Measurements from ENCODE around the gene IQGAP2.
A peak's percentile ranks its signal among the peaks of the same experiment; 100 is the strongest.

The IQGAP2 gene

GRCh38 chr5:76455531-76456133 lies 52.5 kb downstream of the IQGAP2 start:
- no peak for DNase-seq

DNA sequence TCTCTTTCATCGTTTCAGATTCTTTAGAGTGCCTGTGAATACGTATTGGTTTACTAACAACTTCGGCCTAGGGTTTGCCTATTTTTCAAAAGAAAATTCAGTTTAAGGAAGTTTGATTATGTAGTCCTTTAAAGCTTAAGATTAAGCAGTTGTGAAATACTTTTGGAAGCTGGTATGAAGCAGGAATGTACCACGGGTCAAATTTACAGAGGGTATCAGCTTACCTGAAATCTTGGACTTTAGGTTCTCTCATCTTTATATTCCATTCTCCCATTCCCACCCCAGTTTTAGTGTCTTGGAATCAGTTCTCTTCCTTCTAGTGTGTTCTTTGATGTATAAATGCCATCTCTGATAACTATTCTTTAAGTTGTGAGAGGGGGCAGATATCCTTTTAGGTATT lies 53.2 kb downstream of the IQGAP2 start:
- no peak for DNase-seq

GRCh38 chr5:76457674-76458485 lies 54.8 kb downstream of the IQGAP2 start:
- DNase-seq: peak; percentile 27

- no peak for DNase-seq
Measured at GRCh38 chr5:76458486-76458830, 55.4 kb downstream of the IQGAP2 start.

DNA sequence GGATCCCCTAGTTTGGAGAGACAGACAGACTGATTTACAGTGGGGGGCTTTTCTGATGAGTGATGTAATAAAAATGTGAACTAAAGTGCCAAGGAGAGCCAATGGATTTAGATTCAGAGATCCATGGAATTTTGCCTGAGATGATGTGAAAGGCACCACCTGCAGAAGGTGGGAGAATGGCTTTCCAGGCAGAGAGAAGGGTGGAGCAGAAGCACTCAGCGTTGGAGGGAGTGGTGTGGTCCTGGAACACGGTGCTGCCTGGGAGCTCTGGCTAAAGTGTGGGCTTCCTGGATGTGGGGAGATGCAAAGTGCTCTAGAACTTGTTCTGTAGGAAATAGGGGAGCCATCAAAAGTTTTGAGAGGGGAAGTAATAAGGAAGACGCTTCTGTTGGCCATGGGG lies 57.0 kb downstream of the IQGAP2 start:
- no peak for DNase-seq

- DNase-seq: no peak
Measured at GRCh38 chr5:76462097-76462667, 59.1 kb downstream of the IQGAP2 start.

DNA sequence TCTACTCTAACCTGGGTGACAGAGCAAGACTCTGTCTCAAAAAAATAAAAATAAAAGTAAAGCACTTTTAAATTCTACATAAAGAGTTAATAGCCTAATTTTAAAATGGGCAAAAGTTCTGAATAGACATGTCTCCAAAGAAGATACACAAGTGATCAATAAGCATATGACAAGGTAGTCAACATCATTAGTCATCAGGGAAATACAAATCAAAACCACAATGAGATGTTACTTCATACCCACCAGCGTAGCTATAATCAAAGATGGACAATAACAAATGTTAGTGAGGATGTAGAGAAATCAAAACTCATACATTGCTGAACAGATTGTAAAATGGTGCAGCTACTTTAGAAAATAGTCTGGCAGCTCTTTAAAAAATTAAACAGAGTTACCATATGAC lies 64.1 kb downstream of the IQGAP2 start:
- DNase-seq: no peak

DNA sequence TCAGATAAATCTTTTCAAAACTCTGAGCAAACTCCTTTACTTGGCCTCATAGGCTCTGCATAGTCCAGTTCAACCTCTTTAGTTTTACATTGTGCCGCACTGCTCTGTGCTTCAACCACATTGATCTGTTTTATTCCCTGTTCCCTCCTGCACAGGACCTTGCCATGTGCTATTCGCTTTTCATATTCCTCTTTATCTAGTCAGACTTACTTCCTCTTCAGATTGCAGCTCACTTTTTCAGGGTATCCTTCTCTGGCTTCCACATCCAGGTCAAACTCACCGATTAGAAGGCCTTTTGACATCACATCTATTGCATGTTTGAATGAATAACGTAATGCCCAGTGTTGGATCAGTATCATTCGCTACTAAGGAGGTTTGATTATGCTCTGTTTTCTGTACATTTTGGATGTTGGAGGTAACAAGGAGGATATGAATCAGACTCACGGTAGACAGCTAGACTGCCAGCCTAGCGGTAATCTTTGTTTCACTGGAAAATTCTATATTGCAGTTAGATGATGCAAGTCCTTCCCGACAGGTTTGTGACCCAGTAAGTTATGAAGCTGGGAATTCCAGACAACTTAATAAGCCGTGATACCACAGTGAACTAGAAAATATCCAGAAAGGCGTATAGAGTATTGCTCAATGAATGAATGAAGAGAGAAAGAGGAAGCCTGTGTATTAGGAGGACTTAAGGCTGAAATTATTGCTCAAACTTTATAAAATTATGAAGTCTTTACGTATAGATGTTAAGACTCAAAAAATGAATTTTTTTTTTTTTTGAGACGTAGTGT lies 65.7 kb downstream of the IQGAP2 start:
- DNase-seq: no peak

GRCh38 chr5:76469656-76470290 lies 66.7 kb downstream of the IQGAP2 start:
- no peak for DNase-seq

GRCh38 chr5:76470976-76471375 lies 67.9 kb downstream of the IQGAP2 start:
- no peak for DNase-seq

- DNase-seq: no peak
Measured at GRCh38 chr5:76471406-76471805, 68.3 kb downstream of the IQGAP2 start.

DNA sequence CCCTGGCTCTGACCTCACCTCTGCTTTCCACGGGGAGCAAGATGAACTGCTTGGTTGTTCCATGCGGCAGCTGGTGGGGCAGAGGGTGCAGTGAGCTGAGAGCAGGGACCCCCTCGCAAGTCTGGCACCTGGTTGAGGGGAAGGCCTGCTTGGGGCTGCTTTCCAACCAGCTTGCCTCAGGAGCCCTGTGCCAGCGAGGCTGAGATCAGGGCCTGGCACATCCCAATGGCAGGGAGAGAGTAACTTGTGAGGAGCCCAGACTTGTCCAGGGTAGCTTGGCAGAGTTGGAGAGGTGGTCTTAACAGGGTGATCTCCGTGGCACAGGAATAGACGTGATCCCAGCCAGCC lies 68.9 kb downstream of the IQGAP2 start:
- no peak for DNase-seq

GRCh38 chr5:76472335-76473008 lies 69.4 kb downstream of the IQGAP2 start:
- peak; percentile 84 for DNase-seq

- DNase-seq: no peak
Measured at GRCh38 chr5:76473009-76473336, 69.9 kb downstream of the IQGAP2 start.

DNA sequence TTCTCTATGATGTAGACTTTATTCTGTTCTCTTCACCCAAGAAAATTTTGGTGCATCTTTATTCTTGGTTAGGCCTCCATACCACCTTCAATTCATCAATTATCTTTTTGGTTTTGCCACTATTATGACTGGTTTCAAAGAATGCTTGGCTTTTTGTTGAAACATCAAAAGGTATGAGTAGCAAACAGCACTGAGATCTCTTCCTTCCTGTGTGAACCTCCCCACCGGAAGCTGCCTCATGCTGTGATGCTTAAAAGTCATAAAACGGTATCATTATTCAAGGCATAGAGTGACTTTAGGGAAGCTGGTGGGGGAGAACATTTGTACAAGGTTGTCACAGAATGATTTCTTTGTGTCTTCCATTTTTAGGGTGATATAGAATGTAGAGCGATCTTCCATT lies 70.6 kb downstream of the IQGAP2 start:
- no peak for DNase-seq

DNA sequence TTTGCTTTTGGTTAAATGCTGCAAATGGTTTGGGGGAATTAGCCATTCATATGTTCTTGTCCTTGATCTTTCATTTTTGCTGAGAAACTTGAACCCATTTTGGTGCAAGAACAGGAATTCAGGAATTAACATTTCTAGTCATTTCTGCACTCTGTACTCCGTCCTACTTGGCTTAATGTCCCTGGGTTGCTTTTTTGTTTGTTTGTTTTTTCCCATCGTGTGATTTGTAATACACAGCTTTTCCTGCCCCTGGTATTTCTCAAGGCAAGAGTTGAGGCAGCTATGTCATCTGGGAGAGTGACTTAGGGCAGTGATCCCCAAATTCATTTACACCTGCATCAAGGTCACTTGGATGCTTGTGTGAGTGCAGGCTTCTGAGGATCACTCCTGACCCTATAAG lies 71.3 kb downstream of the IQGAP2 start:
- DNase-seq: no peak

DNA sequence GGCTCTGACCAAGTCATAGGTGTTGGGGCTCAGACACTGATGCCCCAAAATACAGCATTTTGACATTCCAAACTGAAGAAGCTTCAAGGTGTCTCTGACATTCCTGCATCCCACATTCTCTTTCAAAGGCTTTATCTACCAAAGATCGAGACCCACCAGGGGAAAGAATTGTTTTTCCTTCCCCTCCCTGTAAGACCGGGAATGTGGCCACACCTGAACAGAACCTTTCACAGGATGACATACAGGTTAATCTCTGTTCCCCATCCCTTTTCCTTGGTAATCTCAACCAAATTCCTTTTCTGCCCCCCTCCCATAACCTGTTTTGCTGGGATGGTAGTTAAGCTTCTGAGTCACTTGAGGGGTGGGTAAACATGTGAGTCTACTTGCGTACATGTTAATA lies 72.3 kb downstream of the IQGAP2 start:
- no peak for DNase-seq

- no peak for DNase-seq
Measured at GRCh38 chr5:76475936-76476335, 72.9 kb downstream of the IQGAP2 start.

DNA sequence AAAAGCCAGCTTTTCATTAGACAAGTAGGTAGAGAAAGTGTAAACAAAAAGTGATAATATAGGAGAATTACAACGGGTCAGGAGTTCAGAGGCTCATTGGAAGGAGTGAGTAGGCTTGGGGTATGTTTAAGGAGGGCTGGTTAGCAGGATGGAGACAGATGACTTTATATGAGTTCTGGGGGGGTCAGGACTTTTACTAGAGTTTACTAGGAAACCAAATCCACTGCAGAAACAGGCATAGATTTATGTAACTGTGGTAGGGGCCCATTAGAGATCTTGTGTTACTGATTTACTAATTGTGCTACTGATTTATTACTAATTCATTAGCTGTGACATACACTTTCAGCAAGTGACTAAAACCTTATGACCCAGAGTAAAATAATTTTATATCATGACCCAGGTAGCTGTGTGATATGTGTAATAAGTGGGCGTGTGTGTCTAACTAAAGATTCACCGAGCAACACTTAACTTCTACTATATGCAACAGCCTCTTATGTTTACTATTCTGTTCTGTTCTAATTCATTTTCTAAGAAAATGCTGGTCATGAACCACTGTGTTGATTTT lies 73.5 kb downstream of the IQGAP2 start:
- no peak for DNase-seq

GRCh38 chr5:76477061-76477460 lies 74.0 kb downstream of the IQGAP2 start:
- no peak for DNase-seq

DNA sequence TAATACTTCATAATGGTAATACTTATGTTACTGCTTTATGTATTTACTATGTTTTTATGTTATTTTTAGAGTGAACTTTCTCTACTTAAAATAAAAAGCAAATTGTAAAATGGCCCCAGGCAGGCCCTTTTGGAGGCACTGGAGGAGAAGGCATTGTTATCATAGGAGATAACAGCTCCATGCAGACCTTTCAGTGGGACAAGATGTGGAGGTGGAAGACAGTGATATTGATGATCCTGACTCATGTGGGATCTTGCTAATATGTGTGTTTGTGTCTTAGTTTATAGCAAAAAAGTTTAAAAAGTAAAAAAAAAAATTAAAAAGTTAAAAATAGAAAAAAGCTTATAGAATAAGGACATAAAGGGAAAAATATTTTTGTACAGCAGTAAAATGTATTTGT lies 74.5 kb downstream of the IQGAP2 start:
- peak; percentile 77 for DNase-seq

- DNase-seq: no peak
Measured at GRCh38 chr5:76479281-76479680, 76.2 kb downstream of the IQGAP2 start.

Measured in hematopoietic multipotent progenitor cell treated with erythropoietin and hydrocortisone succinate and interleukin-3 and kit ligand, for 8 days (in vitro differentiated cells).